Uterus (tissue), 4 donors: ENCODE data around the gene ADIPOR2. TPM values are rescaled to one million over a fixed set of nuclear protein-coding genes. Genes with fewer than 3 reads are reported as not detected.

Experiments
- DNase-seq, 2 donors: peaks; one replicate each; pipeline ENCODE4 v3.0.0-alpha.2; 2019 to 2020
- H3K27ac ChIP-seq, 2 donors: fragments of 200-600 bp; sonication (generic); 1 replicate in 1 of 2; 2 replicates in 1 of 2; pipeline ENCODE4 v1.5.1; 2016 to 2018
- H3K27me3 ChIP-seq, 2 donors: fragments of 200-600 bp; sonication (generic); one replicate each; pipeline ENCODE4 v1.5.1; 2018 to 2019; ENCODE audit warnings: control low read depth in 1 of 2
- H3K36me3 ChIP-seq, 2 donors: fragments of 200-600 bp; sonication (generic); one replicate each; pipeline ENCODE4 v1.5.1; 2019; ENCODE audit warnings: control low read depth in 1 of 2
- H3K4me1 ChIP-seq, 2 donors: fragments of 200-600 bp; sonication (generic); one replicate each; pipeline ENCODE4 v1.5.1; 2018 to 2019; ENCODE audit warnings: control low read depth in 1 of 2
- H3K4me3 ChIP-seq, 2 donors: fragments of 200-600 bp; sonication (generic); 1 replicate in 1 of 2; 2 replicates in 1 of 2; pipeline ENCODE4 v1.5.1; 2018 to 2019; ENCODE audit warnings: mild to moderate bottlenecking in 1 of 2
- H3K9me3 ChIP-seq, 2 donors: fragments of 200-600 bp; sonication (generic); one replicate each; pipeline ENCODE4 v1.5.1; 2019; ENCODE audit warnings: control low read depth in 1 of 2
- POLR2A ChIP-seq, 2 donors: fragments of 450-650 bp; IDR thresholded peaks; one replicate each; pipeline ENCODE4 v1.6.1; 2016; ENCODE audit warnings: antibody characterized with exemption in 2 of 2, mild to moderate bottlenecking in 1 of 2, moderate library complexity in 1 of 2
- intact Hi-C: fragments of 100-400 bp; cut with DNase I; formaldehyde crosslinking; loops from one replicate; pipeline ENCODE4 v1.15.1; 2023; ENCODE audit warnings: low total_unique reads
- total RNA-seq, 4 donors: library from RNA; depleted of rRNA in 3 of 4; stranded (reverse); fragments of >200 nt in 3 of 4; gene quantifications; one replicate each; pipeline versions ENCODE4 v1.1.0 to v1.2.4, GENCODE V29; 2014 to 2023
- TF ChIP-seq, protein P1 (sequence below), 4 experiments: fragments of 200-600 bp in 2 of 4; fragments of 450-650 bp in 2 of 4; sonication (generic) in 2 of 4; IDR thresholded peaks; one replicate each; pipeline ENCODE4 v1.5.1; 2016 to 2019; ENCODE audit warnings: antibody characterized with exemption in 4 of 4, mild to moderate bottlenecking in 2 of 4, moderate library complexity in 1 of 4
- donor health status: DM: yes; HTN: yes; CAD: no.

The ADIPOR2 gene
- total RNA-seq, 4 donors from 2014 or later: 30.3 to 71.2 (median 42.3) TPM

DNA sequence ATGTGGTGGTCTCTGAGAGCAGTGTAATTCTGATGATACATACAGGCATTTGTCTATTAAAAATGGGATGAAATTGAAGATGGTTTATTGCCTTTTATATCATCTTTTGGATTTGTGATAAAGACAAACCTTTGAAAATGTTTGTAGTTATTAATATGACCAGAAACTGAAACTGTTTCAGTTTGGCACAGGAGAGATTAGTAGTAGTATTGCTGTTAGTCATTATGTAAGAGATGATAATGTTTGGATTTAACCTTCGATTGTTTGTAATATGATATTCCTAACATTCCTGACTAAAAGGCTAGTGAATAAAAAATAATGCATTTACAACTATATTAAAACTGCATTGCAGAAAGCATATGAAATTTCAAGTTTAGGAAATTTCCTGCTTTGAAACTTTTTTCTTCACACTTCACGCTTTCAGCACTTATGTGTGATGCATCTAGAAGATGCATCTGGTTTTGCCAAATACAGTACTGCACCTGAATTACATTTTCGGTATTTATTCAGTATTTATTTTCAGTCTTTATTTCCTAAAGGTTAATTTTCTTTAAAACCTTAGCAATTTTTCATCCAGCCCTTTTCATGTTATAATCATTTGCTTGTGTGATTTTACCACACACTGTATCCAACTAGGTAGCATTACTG, 25.5 kb downstream of the ADIPOR2 start:
- H3K27me3 ChIP-seq: no peaks in the 10 kb centered on the region
- peaks cover 0 to 6% of the 10 kb centered on the region in 2 donors for H3K4me1 ChIP-seq
- no peak overlapping the region for H3K27ac ChIP-seq
- intact Hi-C loops: no loop called here
- H3K36me3 ChIP-seq: no peaks in the 10 kb centered on the region
- no peaks in the 10 kb centered on the region for H3K9me3 ChIP-seq
- no peak for TF ChIP-seq POLR2A (IDR thresholded peaks at IDR 0.05)
- no peak overlapping the region for H3K4me3 ChIP-seq
- no peak for DNase-seq

DNA sequence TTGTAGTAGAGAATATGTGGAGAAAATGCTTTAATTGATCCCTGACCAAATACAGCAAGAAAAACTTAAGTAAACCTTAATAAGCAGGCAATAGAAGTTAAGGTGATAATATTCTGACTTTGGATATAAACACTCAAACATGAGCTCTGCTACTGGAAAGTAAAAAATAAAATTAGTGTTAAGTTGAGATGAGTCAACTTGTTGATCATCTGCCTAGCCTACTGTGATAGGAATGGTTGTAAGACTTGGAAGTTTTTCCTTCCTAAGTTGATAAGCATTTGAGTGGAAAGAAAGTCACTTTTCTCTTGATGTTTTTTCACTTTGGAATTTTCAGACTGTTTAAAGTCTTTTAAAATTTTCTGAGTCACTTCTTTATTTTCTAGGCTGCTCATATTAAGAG, 26.0 kb downstream of the ADIPOR2 start:
- H3K27ac ChIP-seq: no peak overlapping the region

DNA sequence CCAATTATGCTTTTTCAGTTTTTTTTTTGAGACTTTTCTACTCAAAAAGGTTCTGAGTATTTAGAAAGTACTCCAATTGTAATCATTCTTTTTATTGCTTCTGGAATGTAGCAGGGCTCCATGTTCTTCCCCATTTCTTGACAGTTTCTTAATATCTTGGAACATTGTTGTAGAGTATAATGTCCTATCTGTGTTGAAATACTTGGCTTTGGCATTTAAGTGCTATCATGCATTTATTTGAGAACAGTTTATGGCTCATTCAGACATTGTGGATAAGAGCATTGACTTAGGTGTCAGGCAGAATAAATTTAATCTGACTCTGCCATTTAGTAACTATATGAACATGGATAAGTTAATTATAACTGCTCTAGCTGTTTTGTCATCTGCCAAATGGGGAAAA, 28.3 kb downstream of the ADIPOR2 start:
- intact Hi-C loops: no loop called here
- H3K9me3 ChIP-seq: no peaks in the 10 kb centered on the region
- no peaks in the 10 kb centered on the region for H3K36me3 ChIP-seq
- no peak for DNase-seq
- peaks cover 0 to 6% of the 10 kb centered on the region in 2 donors for H3K4me1 ChIP-seq
- TF ChIP-seq POLR2A (IDR thresholded peaks at IDR 0.05): no peak
- TF ChIP-seq, protein P1, sequence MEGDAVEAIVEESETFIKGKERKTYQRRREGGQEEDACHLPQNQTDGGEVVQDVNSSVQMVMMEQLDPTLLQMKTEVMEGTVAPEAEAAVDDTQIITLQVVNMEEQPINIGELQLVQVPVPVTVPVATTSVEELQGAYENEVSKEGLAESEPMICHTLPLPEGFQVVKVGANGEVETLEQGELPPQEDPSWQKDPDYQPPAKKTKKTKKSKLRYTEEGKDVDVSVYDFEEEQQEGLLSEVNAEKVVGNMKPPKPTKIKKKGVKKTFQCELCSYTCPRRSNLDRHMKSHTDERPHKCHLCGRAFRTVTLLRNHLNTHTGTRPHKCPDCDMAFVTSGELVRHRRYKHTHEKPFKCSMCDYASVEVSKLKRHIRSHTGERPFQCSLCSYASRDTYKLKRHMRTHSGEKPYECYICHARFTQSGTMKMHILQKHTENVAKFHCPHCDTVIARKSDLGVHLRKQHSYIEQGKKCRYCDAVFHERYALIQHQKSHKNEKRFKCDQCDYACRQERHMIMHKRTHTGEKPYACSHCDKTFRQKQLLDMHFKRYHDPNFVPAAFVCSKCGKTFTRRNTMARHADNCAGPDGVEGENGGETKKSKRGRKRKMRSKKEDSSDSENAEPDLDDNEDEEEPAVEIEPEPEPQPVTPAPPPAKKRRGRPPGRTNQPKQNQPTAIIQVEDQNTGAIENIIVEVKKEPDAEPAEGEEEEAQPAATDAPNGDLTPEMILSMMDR (IDR thresholded peaks at IDR 0.05): no peak
- H3K4me3 ChIP-seq: no peak overlapping the region
- H3K27me3 ChIP-seq: no peaks in the 10 kb centered on the region
- peak overlapping the region; percentile 3 to 5 for H3K27ac ChIP-seq

More for the DNA sequence above, 26.0 kb downstream of the ADIPOR2 start:
- no peak overlapping the region for H3K4me3 ChIP-seq
- H3K9me3 ChIP-seq: no peaks in the 10 kb centered on the region
- H3K36me3 ChIP-seq: no peaks in the 10 kb centered on the region
- H3K4me1 ChIP-seq: peaks cover 0 to 6% of the 10 kb centered on the region in 2 donors
- intact Hi-C loops: no loop called here
- H3K27me3 ChIP-seq: no peaks in the 10 kb centered on the region
- no peak for TF ChIP-seq POLR2A (IDR thresholded peaks at IDR 0.05)
- TF ChIP-seq, protein P1 (IDR thresholded peaks at IDR 0.05): no peak
- no peak for DNase-seq

DNA sequence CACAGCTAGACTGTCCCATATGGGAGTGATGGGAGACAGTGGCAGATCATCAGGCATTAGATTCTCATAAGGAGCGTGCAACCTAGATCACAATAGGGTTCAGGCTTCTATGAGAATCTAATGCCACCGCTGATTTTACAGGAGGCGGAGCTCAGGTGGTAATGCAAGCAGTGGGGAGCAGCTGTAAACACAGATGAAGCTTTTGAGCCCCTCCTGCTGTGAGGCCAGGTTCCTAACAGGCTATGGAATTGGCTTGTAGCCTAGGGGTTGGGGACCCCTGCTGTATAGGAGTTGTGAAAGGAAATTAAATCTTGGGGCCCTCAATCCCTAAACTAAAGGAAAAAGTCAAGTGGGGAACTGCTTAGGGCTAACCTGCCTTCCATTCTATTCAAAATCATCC, 29.6 kb downstream of the ADIPOR2 start:
- Histone ChIP-seq H3K27ac (no peak overlapping the region), H3K27me3 (no peaks in the 10 kb centered on the region), H3K9me3 (no peaks in the 10 kb centered on the region), H3K4me3 (no peak overlapping the region), H3K4me1 (peaks cover 0 to 6% of the 10 kb centered on the region in 2 donors), H3K36me3 (no peaks in the 10 kb centered on the region)
- TF ChIP-seq, protein P1 (IDR thresholded peaks at IDR 0.05): no peak
- intact Hi-C loops: no loop called here
- no peak for DNase-seq

DNA sequence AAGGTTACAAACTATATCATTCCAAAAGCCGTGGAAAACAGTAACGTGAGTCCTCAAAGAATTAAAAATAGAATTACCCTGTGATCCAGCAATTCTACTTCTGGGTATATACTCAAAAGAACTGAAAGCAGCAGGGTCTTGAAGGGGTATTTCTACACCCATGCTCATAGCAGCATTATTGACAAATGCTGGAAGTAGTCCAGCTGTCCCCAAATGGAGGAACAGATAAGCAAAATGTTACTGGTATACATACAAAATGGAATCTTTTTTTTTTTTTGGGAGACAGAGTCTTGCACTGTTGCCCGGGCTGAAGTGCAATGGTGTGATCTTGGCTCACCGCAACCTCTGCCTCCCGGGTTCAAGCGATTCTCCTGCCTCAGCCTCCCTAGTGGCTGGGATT, 32.9 kb downstream of the ADIPOR2 start:
- no peak overlapping the region for H3K27ac ChIP-seq
- H3K4me1 ChIP-seq: no peaks in the 10 kb centered on the region
- no peaks in the 10 kb centered on the region for H3K9me3 ChIP-seq
- H3K36me3 ChIP-seq: no peaks in the 10 kb centered on the region
- no peak overlapping the region for H3K4me3 ChIP-seq
- no peaks in the 10 kb centered on the region for H3K27me3 ChIP-seq
- TF ChIP-seq, protein P1 (IDR thresholded peaks at IDR 0.05): no peak
- TF ChIP-seq POLR2A (IDR thresholded peaks at IDR 0.05): no peak
- no peak for DNase-seq
- intact Hi-C loops: no loop called here

DNA sequence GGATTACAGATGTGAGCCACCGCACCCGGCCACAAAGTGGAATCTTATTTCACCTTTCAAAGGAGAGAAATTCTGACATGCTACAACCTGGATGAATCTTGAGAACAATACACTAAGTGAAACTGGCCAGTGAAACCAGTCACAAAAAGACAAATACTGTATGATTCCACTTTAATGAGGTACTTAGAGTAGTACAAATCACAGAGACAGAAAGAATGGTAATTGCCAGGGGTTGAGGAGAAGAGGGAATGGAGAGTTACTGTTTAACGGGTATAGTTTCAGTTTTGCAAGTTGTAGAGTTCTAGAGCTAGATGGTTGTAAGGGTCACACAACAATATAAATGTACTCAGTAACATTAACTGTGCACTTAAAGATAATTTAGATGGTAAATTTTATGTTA, 33.4 kb downstream of the ADIPOR2 start:
- no peaks in the 10 kb centered on the region for H3K36me3 ChIP-seq
- no peak for DNase-seq
- no peaks in the 10 kb centered on the region for H3K9me3 ChIP-seq
- no peak for TF ChIP-seq POLR2A (IDR thresholded peaks at IDR 0.05)
- TF ChIP-seq, protein P1 (IDR thresholded peaks at IDR 0.05): no peak
- intact Hi-C loops: no loop called here
- no peak overlapping the region for H3K4me3 ChIP-seq
- no peaks in the 10 kb centered on the region for H3K4me1 ChIP-seq
- no peaks in the 10 kb centered on the region for H3K27me3 ChIP-seq
- no peak overlapping the region for H3K27ac ChIP-seq
